NCI-H748 (cell line): Measurements from ENCODE around the gene P2RX4.
"Not testable (repeated sequence)": the region's sequence is repeated elsewhere in the genome, so short reads cannot be mapped to it uniquely, and the experiment has no call there.

Source experiments
- DNase-seq: peaks from one replicate; lab custom pipeline; 2025; ENCODE audit not compliant: unreplicated experiment; lab: John Stamatoyannopoulos, UW

Gene P2RX4

DNA sequence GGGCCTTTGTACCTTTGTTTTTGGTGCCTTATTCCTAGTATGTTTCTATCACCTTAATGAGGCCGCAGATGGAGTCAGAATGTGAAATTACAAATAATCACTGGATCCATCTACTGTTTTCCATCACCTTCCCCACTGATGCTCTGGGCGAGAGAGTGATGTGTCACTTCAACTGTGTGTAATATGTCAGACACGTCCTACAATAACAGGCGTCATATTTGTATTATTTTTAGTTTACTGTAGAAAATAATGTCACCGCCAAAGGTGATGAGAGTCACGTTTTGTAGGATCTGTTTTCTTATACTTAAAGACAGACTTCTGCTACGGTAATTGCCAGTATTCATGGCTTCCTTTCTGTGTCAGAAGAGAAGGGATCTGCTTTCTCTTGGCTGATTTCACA, 22.4 kb upstream of the P2RX4 start:
- DNase-seq, result no peak

GRCh38 chr12:121188227-121188626, 21.7 kb upstream of the P2RX4 start:
- no peak for DNase-seq

GRCh38 chr12:121189131-121189530, 20.8 kb upstream of the P2RX4 start:
- DNase-seq, result no peak

DNA sequence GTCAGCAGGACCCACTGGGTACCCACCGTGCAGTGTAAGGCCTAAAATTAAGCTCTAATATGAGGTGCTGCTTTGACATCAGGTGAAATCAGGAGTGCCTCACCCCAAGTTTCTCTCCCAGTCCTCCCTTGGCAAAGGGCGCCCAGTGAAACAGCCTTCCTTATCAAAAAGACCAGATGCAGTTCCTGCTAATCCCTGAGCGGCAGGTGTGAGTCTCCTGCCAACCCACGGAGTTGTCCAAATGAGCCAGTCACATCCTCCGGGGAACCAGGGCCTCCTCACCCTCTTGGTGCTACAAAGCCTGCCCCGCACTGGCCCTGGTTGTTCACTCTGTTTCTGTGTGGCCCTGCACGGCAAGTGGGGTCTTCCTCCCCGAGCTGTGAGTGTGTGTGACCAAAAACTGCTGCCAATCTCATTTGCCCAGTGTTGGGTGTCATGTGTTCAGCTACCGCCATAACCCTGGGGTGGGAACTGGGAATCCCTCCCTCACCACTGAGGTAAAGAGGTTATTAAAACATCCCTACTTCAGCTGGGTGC, 20.2 kb upstream of the P2RX4 start:
- DNase-seq, result no peak

DNA sequence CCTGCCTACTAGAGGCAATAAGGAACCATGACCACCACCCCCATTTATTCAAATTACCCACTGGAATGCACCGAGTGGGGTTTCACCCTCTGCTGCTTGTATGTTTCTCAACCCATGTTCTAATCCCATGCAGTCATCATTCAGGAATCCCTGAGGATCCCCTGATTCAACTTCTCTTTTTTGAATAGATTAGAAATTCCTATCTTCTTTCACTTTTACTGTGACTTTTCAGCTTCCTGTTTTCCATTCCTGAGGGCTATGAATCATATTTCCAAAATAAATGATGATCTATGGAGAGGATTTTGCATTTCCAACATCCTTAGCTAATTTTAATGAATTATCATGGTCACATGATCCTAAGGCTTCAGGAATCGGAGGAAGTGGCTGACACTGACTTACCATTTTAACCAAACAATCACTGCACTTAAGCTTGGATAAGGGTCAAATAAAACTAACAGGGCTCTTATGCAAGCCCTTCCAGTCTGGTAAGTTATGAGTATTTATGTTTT, 19.4 kb upstream of the P2RX4 start:
- no peak for DNase-seq

- DNase-seq, result no peak
These were observed 18.8 kb upstream of the P2RX4 start for GRCh38 chr12:121191151-121191550.

DNA sequence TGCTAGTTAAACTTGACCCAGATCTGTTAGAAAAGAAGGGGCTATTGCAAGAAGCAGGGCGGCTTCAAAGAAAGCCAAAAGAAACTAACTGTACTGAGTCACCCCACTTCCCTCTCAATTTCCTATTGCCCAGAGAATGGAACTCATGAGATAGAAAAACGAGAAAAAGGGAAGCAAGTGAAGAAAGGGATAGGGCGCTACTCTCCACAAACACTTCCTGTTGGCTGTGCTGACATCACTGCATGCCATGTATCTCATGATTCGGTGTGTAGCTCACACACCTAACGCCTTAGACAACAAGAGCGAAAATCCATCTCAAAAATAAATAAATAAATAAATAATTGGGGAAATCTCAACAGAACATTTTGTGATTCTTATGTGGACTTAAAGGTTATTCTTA, 13.0 kb upstream of the P2RX4 start:
- DNase-seq, result no peak

- no peak for DNase-seq
These were observed 11.0 kb upstream of the P2RX4 start for GRCh38 chr12:121198949-121199348.

DNA sequence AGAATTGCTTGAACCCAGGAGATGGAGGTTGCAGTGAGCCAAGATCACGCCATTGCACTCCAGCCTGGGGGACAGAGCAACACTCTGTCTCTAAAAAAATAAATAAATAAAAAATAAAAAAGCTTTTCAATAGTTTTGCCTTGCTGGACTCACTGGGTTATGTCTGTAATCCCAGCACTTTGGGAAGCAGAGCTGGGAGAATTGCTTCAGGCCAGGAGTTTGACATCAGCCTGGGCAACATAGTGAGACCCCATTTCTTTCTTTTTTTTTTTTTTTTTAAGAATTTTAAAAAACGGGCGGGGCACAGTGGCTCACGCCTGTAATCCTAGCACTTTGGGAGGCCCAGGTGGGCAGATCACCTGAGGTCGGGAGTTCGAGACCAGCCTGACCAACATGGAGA, 8.8 kb upstream of the P2RX4 start:
- not testable (repeated sequence) for DNase-seq

DNA sequence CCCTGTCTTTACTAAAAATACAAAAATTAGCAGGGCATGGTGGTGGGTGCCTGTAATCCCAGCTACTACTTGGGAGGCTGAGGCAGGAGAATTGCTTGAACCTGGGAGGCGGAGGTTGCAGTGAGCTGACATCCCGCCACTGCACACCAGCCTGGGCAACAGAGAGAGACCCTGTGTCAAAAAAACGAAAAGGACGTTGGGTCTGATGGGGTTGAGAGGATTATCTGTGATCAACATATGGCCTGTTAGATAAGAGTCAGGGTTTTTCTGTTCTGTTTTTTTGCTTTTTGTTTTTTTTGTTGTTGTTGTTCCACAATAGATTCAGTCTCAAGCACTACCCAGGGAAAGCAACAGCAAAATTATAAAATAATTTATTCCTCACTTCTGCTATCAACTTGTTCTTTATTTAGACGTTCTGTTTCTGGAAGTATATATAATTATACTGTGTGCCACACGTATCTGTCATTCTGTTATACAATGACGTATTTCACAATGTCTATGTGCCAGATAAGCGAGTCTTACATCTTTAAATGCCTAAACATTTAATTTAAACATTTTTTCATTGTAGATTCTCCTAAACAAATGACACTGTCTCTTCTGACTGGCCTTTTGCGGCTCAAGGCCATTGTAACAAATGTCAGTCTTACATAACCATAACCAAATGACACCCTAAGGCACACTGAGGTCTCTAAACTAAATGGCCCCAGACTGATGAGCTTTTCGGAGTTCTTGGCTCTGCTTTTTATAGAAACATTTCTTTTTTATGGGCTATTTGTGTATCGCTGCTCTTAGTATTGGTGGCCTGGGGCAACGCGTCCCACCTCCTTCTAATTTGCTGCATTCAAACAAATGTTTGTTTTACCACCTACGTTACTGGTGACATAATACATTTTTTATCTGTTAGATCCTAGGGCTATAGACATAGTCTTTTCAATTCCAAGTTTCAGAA, 7.2 kb upstream of the P2RX4 start:
- peak; percentile 72 for DNase-seq

- DNase-seq, result no peak
These were observed 6.4 kb upstream of the P2RX4 start for GRCh38 chr12:121203482-121203881.

- DNase-seq, result no peak
These were observed 4.4 kb upstream of the P2RX4 start for GRCh38 chr12:121205491-121205890.

DNA sequence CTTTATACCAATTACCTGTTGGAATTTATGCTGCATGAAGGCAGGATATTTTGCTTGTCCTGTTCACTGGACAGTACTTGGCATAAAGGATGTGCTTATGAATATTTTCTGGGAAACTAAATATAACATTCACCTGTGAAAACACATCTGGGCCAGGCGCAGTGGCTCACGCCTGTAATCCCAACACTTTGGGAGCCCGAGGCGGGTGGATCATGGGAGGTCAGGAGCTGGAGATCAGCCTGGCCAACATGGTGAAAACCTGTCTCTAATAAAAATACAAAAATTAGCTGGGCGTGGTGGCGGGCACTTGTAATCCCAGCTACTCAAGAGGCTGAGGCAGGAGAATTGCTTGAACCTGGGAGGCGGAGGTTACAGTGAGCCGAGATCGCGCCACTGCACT, 1.4 kb upstream of the P2RX4 start:
- not testable (repeated sequence) for DNase-seq

- DNase-seq, result no peak
These were observed 708 bp upstream of the P2RX4 start for GRCh38 chr12:121209221-121209620.

DNA sequence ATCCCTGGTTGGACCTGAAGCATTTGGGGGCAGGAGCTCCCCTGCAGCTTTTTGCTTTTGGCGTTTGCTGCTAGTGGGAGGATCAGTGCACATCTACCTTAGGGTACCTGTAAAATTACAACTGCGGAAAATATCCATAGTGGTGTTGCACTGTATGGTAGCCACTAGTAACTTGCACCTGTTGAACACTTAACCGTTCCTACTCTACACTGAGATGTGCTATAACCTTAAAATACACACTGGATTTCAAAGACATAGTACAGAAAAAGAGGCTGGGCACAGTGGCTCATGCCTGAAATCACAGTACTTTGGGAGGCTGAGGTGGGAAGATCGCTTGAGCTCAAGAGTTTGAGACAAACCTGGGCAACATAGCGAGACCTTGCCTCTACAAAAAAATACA, 2.9 kb downstream of the P2RX4 start:
- DNase-seq, result no peak

DNA sequence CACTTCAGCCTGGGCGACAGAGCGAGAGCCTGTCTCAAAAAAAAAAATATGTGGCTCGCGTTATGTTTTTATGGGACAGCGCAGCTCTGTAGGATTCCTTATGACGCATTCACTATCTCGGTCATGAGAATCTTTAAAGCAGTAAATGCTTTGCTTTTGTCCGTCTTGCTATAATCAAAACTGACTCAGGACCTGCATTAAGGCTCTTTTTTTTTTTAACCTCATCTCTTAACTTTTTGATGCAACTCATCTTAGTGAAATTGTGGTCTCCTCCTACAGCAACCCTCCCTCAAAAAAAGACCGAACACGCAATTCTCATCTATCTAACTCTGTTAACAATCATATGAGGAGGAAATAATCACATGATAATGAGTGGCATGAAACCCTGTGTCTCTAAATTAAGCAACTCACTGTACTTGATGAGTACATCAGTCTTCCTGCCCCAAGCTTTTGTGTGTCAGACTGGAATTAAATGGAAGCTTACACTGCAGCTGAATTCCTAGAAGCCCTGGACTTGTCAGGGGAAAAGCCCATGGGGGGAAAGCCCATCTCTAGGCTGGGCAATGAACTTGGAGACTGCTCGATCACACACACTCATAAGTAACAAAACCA, 4.3 kb downstream of the P2RX4 start:
- no peak for DNase-seq

DNA sequence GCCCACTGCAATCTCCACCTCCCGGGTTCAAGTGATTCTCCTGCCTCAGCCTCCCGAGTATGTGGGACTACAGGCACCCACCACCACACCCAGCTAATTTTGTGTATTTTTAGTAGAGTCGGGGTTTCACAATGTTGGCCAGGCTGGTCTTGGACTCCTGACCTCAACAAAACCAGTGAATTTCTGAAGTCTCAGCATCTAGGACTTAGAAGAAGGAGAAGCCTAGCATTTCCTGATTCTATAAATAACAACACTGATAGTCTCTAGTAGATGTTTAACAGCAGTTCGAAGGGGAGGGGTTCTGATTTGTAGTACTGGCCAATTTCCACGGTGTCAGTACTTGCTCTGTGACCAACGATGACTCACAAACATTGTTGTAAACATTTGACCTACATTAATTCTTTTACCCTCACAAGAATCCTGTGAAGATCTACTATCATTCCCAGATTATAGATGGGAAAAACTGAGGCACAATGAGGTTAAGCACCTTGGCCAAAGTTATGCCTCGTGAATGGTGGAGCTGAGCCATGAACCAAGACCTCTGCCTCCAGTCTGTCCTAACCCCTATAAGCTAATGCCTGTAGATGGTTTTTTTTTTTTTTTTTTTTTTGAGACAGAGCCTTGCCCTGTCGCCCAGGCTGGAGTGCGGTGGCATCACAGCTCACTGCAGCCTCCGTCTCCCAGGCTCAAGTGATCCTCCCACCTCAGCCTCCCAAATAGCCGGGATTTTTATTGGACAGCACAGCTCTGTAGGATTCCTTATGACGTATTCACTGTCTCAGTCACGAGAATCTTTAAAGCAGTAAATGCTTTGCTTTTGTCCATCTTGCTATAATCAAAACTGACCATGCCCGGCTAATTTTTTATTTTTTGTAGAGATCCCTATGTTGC, 5.2 kb downstream of the P2RX4 start:
- no peak for DNase-seq

DNA sequence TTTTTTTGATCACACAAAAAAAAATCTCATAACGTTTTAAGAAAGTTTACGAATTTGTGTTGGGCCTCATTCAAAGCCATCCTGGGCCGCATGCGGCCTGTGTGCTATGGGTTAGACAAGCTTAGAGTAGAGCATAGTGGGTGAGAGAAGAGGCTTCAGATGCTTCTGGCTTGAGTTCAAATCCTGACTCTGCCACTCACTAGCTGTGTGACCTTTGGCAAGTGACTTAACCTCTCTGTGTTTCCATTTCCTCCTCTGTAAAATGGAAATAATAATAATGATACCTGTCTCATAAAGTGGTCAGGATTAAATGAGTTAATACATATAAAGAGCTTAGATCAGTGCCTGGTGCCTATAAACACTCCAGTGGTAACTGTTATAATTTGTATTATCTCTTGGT, 6.2 kb downstream of the P2RX4 start:
- DNase-seq, result no peak

DNA sequence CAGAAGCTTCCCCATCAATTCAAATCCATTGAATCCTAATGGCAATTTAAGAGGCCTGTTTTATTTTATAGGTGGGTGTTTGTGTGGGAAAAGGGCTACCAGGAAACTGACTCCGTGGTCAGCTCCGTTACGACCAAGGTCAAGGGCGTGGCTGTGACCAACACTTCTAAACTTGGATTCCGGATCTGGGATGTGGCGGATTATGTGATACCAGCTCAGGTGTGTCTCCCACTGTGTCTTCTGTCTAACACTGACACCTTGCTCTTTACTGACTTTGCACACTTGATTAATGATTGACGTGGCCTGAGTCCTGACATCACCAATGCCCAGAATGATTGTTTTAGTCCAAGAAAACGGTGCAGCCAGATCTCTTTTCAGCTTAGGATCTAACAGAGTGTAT, 7.1 kb downstream of the P2RX4 start:
- no peak for DNase-seq

DNA sequence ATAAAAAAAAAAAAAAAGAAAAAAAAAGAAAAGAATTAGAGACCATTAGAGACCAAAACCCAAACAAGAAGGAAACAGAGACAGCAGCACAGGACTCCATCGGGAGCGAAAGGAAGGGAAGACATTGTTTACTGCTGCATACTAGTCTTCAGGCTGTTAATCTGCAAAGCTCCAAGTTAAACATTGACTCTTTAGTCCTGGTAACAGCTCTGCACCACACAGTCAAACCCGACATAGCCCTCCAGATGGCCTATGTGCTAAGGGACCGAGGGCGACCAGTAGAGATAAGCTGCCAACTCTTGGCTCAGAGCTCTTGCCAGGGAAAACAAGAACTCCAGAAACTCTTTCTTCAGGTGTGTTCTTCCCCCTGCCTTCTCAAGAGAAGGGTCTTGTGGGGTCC, 7.8 kb downstream of the P2RX4 start:
- DNase-seq, result no peak
